IMR-90 (cell line): ENCODE data around the gene CASQ1. TPM values are rescaled to one million over a fixed set of nuclear protein-coding genes. Genes with fewer than 3 reads are reported as not detected.

Source experiments
- ATAC-seq: fragments of 200-7000 bp; cut with Tn5 transposase; 2 replicates; pipeline ENCODE4 v1.9.1; 2020; ENCODE audit warnings: low read depth, mild to moderate bottlenecking, moderate library complexity
- BruUV-seq: library from RNA; stranded (reverse); fragments of 400-500 nt; replicated peaks from 2 replicates; lab custom pipeline; 2021; lab: Mats Ljungman, UMichigan
- CTCF ChIA-PET: fragments of 300-600 bp; formaldehyde crosslinking; extraction: SDS; loops from one replicate; lab custom pipeline; 2021; ENCODE audit warnings: antibody characterized with exemption; lab: Yijun Ruan, JAX
- POLR2A ChIA-PET: fragments of 300-600 bp; sonication (Branson Sonifier 250); formaldehyde crosslinking; loops from one replicate; lab custom pipeline; 2022; ENCODE audit warnings: antibody characterized with exemption; ENCODE audit not compliant: unreplicated experiment; lab: Charles Lee
- DNase-seq: peaks from one replicate; pipeline ENCODE4 v3.0.0; 2013
- H2AFZ ChIP-seq: replicated peaks from 2 replicates; pipeline ENCODE3; 2013; ENCODE audit warnings: low read length, mild to moderate bottlenecking; ENCODE audit not compliant: poor library complexity
- H2AK5ac ChIP-seq: 2 replicates; pipeline ENCODE4 v1.6.1; 2013; ENCODE audit warnings: low read depth, low read length, inconsistent platforms
- H2AK9ac ChIP-seq: replicated peaks from 2 replicates; pipeline ENCODE3; 2013; ENCODE audit warnings: mild to moderate bottlenecking, low read depth, low read length, moderate library complexity; ENCODE audit not compliant: poor library complexity
- H2BK120ac ChIP-seq: 2 replicates; pipeline ENCODE4 v1.6.1; 2013; ENCODE audit warnings: low read depth, low read length, inconsistent platforms
- H2BK15ac ChIP-seq: 3 replicates; pipeline ENCODE4 v1.6.1; 2013; ENCODE audit warnings: low read depth, low read length, inconsistent platforms
- H2BK20ac ChIP-seq: 2 replicates; pipeline ENCODE4 v1.6.1; 2013; ENCODE audit warnings: low read depth, mild to moderate bottlenecking, inconsistent platforms, low read length, moderate library complexity
- H2BK5ac ChIP-seq: 2 replicates; pipeline ENCODE4 v1.6.1; 2013; ENCODE audit warnings: mild to moderate bottlenecking, low read depth, low read length, inconsistent platforms; ENCODE audit not compliant: poor library complexity, severe bottlenecking
- H3K14ac ChIP-seq: replicated peaks from 2 replicates; pipeline ENCODE4 v1.6.1; 2013; ENCODE audit warnings: low read depth, low read length, inconsistent platforms
- H3K18ac ChIP-seq: 2 replicates; pipeline ENCODE4 v1.6.1; 2013; ENCODE audit warnings: low read depth, low read length, control low read depth
- H3K23ac ChIP-seq: 2 replicates; pipeline ENCODE4 v1.6.1; 2013; ENCODE audit warnings: low read depth, low read length, inconsistent platforms
- H3K27ac ChIP-seq: 2 replicates; pipeline ENCODE4 v1.5.1; 2013; ENCODE audit warnings: mild to moderate bottlenecking, control low read depth, low read length; ENCODE audit not compliant: insufficient read depth
- H3K27me3 ChIP-seq: 2 replicates; pipeline ENCODE4 v1.6.1; 2013; ENCODE audit warnings: low read length; ENCODE audit not compliant: control insufficient read depth, insufficient read depth
- H3K36me3 ChIP-seq: 2 replicates; pipeline ENCODE4 v1.6.1; 2013; ENCODE audit warnings: low read length, mixed read lengths; ENCODE audit not compliant: control insufficient read depth, insufficient read depth
- H3K4ac ChIP-seq: 2 replicates; pipeline ENCODE4 v1.6.1; 2013; ENCODE audit warnings: low read depth, low read length, inconsistent platforms
- H3K4me1 ChIP-seq: 2 replicates; pipeline ENCODE4 v1.6.1; 2013; ENCODE audit warnings: low read length, mixed read lengths; ENCODE audit not compliant: control insufficient read depth, insufficient read depth
- H3K4me2 ChIP-seq: 2 replicates; pipeline ENCODE4 v1.6.1; 2013; ENCODE audit warnings: low read depth, mild to moderate bottlenecking, control low read depth, low read length, moderate library complexity
- H3K4me3 ChIP-seq: 2 replicates; pipeline ENCODE4 v1.5.1; 2013; ENCODE audit warnings: low read depth, mild to moderate bottlenecking, control low read depth, low read length, moderate library complexity; ENCODE audit not compliant: insufficient read depth
- H3K56ac ChIP-seq: 2 replicates; pipeline ENCODE4 v1.6.1; 2013; ENCODE audit warnings: low read length, inconsistent platforms; ENCODE audit not compliant: insufficient read depth; ENCODE audit errors: extremely low read depth
- H3K79me1 ChIP-seq, 2 experiments: 2 replicates each; pipeline ENCODE4 v1.6.1; 2013; ENCODE audit warnings: low read length in 2 of 2, inconsistent platforms in 1 of 2, low read depth in 1 of 2
- H3K9ac ChIP-seq: 2 replicates; pipeline ENCODE4 v1.6.1; 2013; ENCODE audit warnings: low read depth, low read length, control low read depth
- H3K9me1 ChIP-seq: 2 replicates; pipeline ENCODE4 v1.6.1; 2013; ENCODE audit warnings: low read length, inconsistent platforms; ENCODE audit not compliant: insufficient read depth
- H3K9me3 ChIP-seq: 2 replicates; pipeline ENCODE4 v1.6.1; 2013; ENCODE audit warnings: low read length; ENCODE audit not compliant: control insufficient read depth, insufficient read depth
- H4K20me1 ChIP-seq: 2 replicates; pipeline ENCODE4 v1.6.1; 2013; ENCODE audit warnings: low read length, inconsistent platforms; ENCODE audit not compliant: insufficient read depth
- H4K5ac ChIP-seq: 2 replicates; pipeline ENCODE4 v1.6.1; 2013; ENCODE audit warnings: mild to moderate bottlenecking, low read depth, low read length, control low read depth
- H4K8ac ChIP-seq, 2 experiments: 2 replicates each; pipeline ENCODE4 v1.6.1; 2013; ENCODE audit warnings: low read depth in 2 of 2, low read length in 2 of 2, control low read depth in 1 of 2, inconsistent platforms in 1 of 2
- H4K91ac ChIP-seq: 2 replicates; pipeline ENCODE4 v1.6.1; 2013; ENCODE audit warnings: low read depth, low read length, inconsistent platforms; ENCODE audit not compliant: insufficient read depth
- MAZ ChIP-seq: IDR thresholded peaks from 2 replicates; pipeline ENCODE4 v1.6.1; 2012; ENCODE audit warnings: low read depth, mild to moderate bottlenecking, low read length, improper control_type of control experiment, moderate library complexity, borderline replicate concordance
- MXI1 ChIP-seq: IDR thresholded peaks from 2 replicates; pipeline ENCODE4 v1.6.1; 2012; ENCODE audit warnings: low read depth, mild to moderate bottlenecking, low read length, moderate library complexity, borderline replicate concordance
- RAD21 ChIP-seq: IDR thresholded peaks from 2 replicates; pipeline ENCODE4 v1.6.1; 2012; ENCODE audit warnings: low read length, improper control_type of control experiment
- dilution Hi-C: fragments of 300-500 bp; cut with HindIII; formaldehyde crosslinking; loops from one replicate; pipeline ENCODE4 v1.14.3; 2018; ENCODE audit warnings: low sequenced_read_pairs; ENCODE audit not compliant: unreplicated experiment
- in situ Hi-C: fragments of 300-500 bp; cut with MboI; formaldehyde crosslinking; loops from 3 replicates; pipeline ENCODE4 v1.14.3; 2019; ENCODE audit warnings: low sequenced_read_pairs, inconsistent platforms, mixed read lengths
- intact Hi-C: fragments of 100-400 bp; cut with micrococcal nuclease; formaldehyde crosslinking; loops from 2 replicates; pipeline ENCODE4 v1.10.0; 2022
- polyA plus RNA-seq, 3 experiments: library from polyadenylated mRNA; depleted of rRNA; stranded (reverse); fragments of >200 nt; gene quantifications; 2 replicates each; pipeline ENCODE4 v1.2.3, GENCODE V29; 2012; ENCODE audit warnings: low replicate concordance in 1 of 3
- total RNA-seq: library from RNA; depleted of rRNA; stranded (reverse); fragments of >200 nt; gene quantifications from 2 replicates; pipeline ENCODE4 v1.2.3, GENCODE V29; 2012

Gene CASQ1
- total and polyA plus RNA-seq, 2 of the 4 experiments (the other 2 are of a cell fraction) = 0.18 to 0.21 TPM

DNA sequence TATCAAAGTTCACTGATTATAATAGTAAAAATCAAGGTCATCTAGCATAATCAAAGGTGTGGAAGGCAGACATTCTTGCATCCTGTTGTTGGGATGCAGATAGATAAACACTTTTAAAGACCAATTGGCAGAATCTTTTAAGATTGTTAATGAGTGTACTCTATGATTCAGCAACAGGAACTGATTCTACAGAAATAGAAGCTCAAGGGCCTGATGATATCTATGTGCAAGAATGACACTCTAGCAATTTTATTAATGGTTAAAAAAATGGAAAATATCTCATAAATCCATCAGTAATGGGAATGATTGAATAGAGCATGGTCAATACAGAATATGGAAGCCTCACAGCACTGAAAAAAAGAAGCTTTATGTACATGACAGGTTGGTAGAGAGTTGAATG, 41.1 kb upstream of the CASQ1 start:
- POLR2A ChIA-PET = no interaction called here
- Histone ChIP-seq H3K9me3 (no peaks in the 10 kb centered on the region), H3K4me1 (no peaks in the 10 kb centered on the region), H2BK120ac (no peak overlapping the region), H2AK5ac (no peak overlapping the region), H2AFZ (no peak overlapping the region), H3K4ac (no peak overlapping the region), H3K36me3 (no peaks in the 10 kb centered on the region), H4K20me1 (no peaks in the 10 kb centered on the region), H3K23ac (no peak overlapping the region), H3K9me1 (no peaks in the 10 kb centered on the region), H3K9ac (no peak overlapping the region), H3K18ac (no peak overlapping the region), H4K91ac (no peak overlapping the region), H3K27me3 (peaks cover 8% of the 10 kb centered on the region), H2BK5ac (no peak overlapping the region), H3K56ac (no peak overlapping the region), H3K4me3 (no peak overlapping the region), H2BK15ac (no peak overlapping the region), H3K79me1 (no peaks in the 10 kb centered on the region), H3K4me2 (no peak overlapping the region), H4K5ac (no peak overlapping the region), H2BK20ac (no peak overlapping the region), H2AK9ac (no peak overlapping the region), H3K27ac (no peak overlapping the region), H3K14ac (no peak overlapping the region), H4K8ac (no peak overlapping the region)
- BruUV-seq = no TSS peak
- no peak for TF ChIP-seq MAZ
- TF ChIP-seq RAD21 = no peak
- TF ChIP-seq MXI1 = no peak
- dilution Hi-C loops (no loop called here), intact Hi-C loops (no loop called here), in situ Hi-C loops (no loop called here)
- no peak for ATAC-seq
- peak; percentile 8 for DNase-seq
- CTCF ChIA-PET = no interaction called here
